Articular chondrocyte of knee joint (primary cell): ENCODE measurements around the gene POU4F3. TPM values are rescaled to one million over a fixed set of nuclear protein-coding genes. Genes with fewer than 3 reads are reported as not detected.

Experiments
- total RNA-seq: library from RNA; depleted of rRNA; stranded (reverse); fragments of >200 nt; gene quantifications from 2 replicates; pipeline ENCODE4 v1.2.3, GENCODE V29; 2012

POU4F3 gene, protein sequence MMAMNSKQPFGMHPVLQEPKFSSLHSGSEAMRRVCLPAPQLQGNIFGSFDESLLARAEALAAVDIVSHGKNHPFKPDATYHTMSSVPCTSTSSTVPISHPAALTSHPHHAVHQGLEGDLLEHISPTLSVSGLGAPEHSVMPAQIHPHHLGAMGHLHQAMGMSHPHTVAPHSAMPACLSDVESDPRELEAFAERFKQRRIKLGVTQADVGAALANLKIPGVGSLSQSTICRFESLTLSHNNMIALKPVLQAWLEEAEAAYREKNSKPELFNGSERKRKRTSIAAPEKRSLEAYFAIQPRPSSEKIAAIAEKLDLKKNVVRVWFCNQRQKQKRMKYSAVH
- total RNA-seq, result under 0.01 and 0.11 TPM in 2 replicates

DNA sequence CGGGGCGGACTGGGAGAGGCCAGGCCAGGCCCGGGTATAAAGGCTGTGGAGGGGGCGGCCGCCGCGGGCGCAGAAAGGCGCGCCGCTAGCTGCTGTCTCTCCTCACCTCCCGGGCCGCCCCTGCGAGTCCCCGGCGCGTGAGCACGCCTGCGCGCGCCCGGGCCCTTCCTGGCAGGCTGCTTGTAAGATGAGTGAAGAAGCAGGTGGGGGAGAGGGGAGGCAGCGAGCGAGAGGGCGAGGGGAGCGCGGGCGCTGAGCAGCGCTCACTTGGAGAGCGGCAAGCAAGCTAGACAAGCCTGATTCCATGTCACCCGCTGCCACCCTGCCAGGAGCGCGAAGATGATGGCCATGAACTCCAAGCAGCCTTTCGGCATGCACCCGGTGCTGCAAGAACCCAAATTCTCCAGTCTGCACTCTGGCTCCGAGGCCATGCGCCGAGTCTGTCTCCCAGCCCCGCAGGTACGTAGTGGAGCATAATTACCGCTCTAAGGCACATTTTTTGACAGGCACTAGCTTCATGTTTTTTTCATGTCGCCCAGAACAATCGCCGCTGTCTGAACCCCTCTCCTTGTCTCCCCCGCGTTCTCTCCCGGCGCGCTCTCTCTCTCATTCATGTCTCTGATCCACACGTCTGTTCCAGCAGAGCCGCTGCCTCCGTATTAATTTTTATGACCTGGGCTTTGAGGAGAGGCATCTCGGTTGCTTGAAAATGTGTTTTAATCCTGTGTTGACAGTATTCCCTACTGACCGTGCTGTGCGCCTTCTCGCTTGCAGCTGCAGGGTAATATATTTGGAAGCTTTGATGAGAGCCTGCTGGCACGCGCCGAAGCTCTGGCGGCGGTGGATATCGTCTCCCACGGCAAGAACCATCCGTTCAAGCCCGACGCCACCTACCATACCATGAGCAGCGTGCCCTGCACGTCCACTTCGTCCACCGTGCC lies at the start of gene POU4F3:
Gene POU4F3 (plus strand): TSS at position 66 of the 941 bp plus-strand sequence. CDS start 274 bp downstream, at position 340.

Other genes starting within 250 kb of the POU4F3 start
- gene PLAC8L1, start 233.3 kb upstream of the POU4F3 start, total RNA-seq, result not detected in 2 replicates
- gene LARS1, start 156.2 kb upstream of the POU4F3 start, total RNA-seq, result 126 and 132 TPM in 2 replicates
- gene RBM27, start 135.2 kb upstream of the POU4F3 start, total RNA-seq, result 34.4 and 39.8 TPM in 2 replicates
- gene TCERG1, start 108.5 kb downstream of the POU4F3 start, total RNA-seq, result 53.2 and 54.9 TPM in 2 replicates
- not detected in 2 replicates for gene GPR151, start 177.4 kb downstream of the POU4F3 start, total RNA-seq